Neural crest cell (in vitro differentiated cells): Measurements from ENCODE around the gene PRKG1. TPM values are rescaled to one million over a fixed set of nuclear protein-coding genes. Genes with fewer than 3 reads are reported as not detected.

Source experiments
- DNase-seq: peaks from one replicate; pipeline ENCODE4 v3.0.0; 2021; ENCODE audit warnings: low read depth, mixed read lengths, low spot score
- H3K27ac Mint-ChIP-seq: one replicate; pipeline ENCODE4 v1.8.0; 2021; ENCODE audit warnings: mild to moderate bottlenecking, mixed read lengths; ENCODE audit not compliant: unreplicated experiment
- H3K27me3 Mint-ChIP-seq: 2 replicates; pipeline ENCODE4 v1.8.0; 2021; ENCODE audit warnings: low read depth, mild to moderate bottlenecking, mixed read lengths
- H3K36me3 Mint-ChIP-seq: 2 replicates; pipeline ENCODE4 v1.8.0; 2021; ENCODE audit warnings: low read depth, mild to moderate bottlenecking, mixed read lengths
- H3K4me1 Mint-ChIP-seq: 2 replicates; pipeline ENCODE4 v1.8.0; 2021; ENCODE audit warnings: mixed read lengths
- H3K4me3 Mint-ChIP-seq: one replicate; pipeline ENCODE4 v1.8.0; 2021; ENCODE audit warnings: mild to moderate bottlenecking, mixed read lengths
- H3K9me3 Mint-ChIP-seq: 2 replicates; pipeline ENCODE4 v1.8.0; 2021; ENCODE audit warnings: mixed read lengths
- total RNA-seq: library from RNA; stranded (reverse); gene quantifications from 2 replicates; pipeline ENCODE4 v1.2.1, GENCODE V29; 2021
- TF ChIP-seq, protein P1 (sequence below): fragments of 200-600 bp; sonication (generic); conservative IDR thresholded peaks from 2 replicates; pipeline ENCODE4 v1.5.0; 2021; ENCODE audit warnings: antibody characterized with exemption, mild to moderate bottlenecking

Gene PRKG1
- total RNA-seq, 1 donor from 2014 or later: 4.4 TPM

DNA sequence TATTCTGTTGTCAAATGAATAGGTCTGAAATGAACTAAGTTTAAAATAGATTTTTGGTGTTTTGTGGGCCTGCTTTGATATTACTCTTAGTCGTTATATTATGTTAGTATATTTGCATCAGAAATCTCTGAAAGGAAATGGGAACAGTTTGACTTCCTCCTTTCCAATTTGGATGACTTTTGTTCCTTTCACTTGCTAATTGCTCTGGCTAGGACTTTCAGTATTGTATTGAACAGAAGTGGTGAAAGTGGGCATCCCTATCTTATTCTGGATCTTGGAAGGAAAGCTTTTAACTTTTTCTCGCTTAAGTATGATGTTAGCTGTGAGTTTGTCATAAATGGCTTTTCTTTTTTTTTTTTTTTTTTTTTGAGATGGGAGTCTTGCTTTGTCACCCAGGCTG is 966.2 kb downstream of the PRKG1 start:
- Mint-ChIP-seq H3K27ac (no peak overlapping the region), H3K4me1 (peaks cover 10% of the 10 kb centered on the region), H3K27me3 (peaks cover 18% of the 10 kb centered on the region), H3K36me3 (peaks cover 5% of the 10 kb centered on the region), H3K4me3 (no peak overlapping the region), H3K9me3 (no peaks in the 10 kb centered on the region)
- no peak for DNase-seq
- TF ChIP-seq, protein P1, sequence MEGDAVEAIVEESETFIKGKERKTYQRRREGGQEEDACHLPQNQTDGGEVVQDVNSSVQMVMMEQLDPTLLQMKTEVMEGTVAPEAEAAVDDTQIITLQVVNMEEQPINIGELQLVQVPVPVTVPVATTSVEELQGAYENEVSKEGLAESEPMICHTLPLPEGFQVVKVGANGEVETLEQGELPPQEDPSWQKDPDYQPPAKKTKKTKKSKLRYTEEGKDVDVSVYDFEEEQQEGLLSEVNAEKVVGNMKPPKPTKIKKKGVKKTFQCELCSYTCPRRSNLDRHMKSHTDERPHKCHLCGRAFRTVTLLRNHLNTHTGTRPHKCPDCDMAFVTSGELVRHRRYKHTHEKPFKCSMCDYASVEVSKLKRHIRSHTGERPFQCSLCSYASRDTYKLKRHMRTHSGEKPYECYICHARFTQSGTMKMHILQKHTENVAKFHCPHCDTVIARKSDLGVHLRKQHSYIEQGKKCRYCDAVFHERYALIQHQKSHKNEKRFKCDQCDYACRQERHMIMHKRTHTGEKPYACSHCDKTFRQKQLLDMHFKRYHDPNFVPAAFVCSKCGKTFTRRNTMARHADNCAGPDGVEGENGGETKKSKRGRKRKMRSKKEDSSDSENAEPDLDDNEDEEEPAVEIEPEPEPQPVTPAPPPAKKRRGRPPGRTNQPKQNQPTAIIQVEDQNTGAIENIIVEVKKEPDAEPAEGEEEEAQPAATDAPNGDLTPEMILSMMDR: no peak

DNA sequence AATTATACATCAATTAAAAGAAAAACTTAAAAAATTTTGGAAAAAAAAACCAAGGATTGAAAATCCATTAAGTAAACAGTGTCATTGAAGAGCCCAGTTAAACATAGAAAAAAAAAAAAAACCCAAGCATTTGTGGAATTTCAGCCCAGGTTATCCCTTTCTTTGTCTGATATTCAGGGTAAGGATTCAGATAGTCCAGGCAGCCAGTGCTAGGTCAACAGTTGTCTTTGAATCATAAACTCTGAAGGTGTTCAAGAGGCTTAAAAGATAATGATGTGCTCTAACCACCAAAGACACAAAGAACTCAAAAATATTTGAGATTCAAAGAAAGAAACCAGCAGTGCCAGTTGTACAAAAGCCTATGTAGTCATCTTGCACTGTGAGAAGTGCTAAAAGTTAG is 969.5 kb downstream of the PRKG1 start:
- TF ChIP-seq, protein P1: no peak
- Mint-ChIP-seq H3K9me3 (no peaks in the 10 kb centered on the region), H3K4me1 (peaks cover 10% of the 10 kb centered on the region), H3K27ac (no peak overlapping the region), H3K36me3 (peaks cover 4% of the 10 kb centered on the region), H3K27me3 (no peaks in the 10 kb centered on the region), H3K4me3 (no peak overlapping the region)
- no peak for DNase-seq

DNA sequence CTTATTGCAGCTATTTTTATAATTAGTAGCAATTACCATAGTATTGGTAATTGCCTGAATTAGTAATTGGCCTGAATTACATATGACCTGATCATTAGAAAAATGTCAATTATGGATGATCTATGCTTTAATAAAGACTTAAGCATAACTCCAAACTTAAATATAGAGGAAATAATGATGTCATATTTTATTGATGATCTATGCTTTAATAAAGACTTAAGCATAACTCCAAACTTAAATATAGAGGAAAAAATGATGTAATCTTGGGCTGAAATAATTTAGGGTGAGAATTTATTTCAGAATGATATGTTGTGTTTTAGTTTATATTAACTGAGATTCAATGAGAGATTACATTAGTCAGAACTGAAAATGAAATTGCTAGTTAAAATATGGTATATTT is 973.8 kb downstream of the PRKG1 start:
- no peaks in the 10 kb centered on the region for H3K27me3 Mint-ChIP-seq
- TF ChIP-seq, protein P1: no peak
- no peaks in the 10 kb centered on the region for H3K9me3 Mint-ChIP-seq
- no peaks in the 10 kb centered on the region for H3K4me1 Mint-ChIP-seq
- no peaks in the 10 kb centered on the region for H3K36me3 Mint-ChIP-seq
- DNase-seq: no peak
- H3K4me3 Mint-ChIP-seq: no peak overlapping the region
- no peak overlapping the region for H3K27ac Mint-ChIP-seq

DNA sequence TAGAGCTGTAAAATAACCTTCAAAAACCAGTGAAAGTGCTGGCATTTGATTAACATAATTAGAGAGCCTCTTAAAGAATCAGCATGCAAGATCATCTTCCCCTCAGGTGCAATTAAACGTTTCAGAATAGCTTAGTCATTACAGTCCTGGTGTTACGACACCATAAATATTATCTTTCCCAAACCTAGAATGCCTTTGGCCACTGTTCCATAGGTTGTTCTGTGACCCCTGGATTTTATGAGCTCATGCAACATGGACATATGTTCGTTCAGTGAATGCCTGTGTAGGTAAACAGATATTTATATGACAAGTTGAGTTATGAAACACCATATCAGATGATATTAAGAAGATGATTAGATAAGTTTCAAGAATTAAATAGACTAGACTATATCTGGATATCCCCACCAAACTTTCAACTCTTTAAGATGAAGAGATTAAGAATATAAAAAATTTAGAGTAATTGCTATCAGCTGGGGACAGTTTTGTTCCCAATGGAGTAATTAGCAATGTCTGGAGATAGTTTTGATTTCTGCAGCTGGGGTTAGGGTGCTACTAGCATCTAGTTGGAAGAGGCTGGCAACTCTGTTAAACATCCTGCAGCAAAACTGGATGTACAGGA is 976.3 kb downstream of the PRKG1 start:
- Mint-ChIP-seq H3K9me3 (no peaks in the 10 kb centered on the region), H3K27me3 (no peaks in the 10 kb centered on the region), H3K36me3 (no peaks in the 10 kb centered on the region), H3K4me1 (no peaks in the 10 kb centered on the region), H3K27ac (no peak overlapping the region), H3K4me3 (no peak overlapping the region)
- no peak for DNase-seq
- TF ChIP-seq, protein P1: no peak

DNA sequence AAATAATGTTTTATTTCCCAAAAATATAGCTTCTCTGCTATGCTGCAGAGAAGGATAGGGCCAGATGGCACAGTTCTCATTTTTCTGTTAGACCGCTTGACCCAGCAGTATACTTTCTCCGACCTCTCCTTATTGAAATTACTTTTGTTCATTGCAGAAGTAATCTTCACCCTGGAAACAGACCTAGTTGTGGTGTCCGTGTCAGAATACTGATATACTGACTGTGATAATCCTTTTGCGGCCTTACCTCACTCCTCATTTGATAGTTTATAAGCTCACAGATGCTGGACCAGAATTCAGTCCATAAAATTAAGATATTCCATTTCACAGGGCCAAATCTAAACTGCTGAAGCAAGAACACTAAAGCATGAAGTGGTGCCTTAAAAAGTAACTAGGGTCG is 979.2 kb downstream of the PRKG1 start:
- no peaks in the 10 kb centered on the region for H3K4me1 Mint-ChIP-seq
- DNase-seq: no peak
- no peaks in the 10 kb centered on the region for H3K36me3 Mint-ChIP-seq
- no peaks in the 10 kb centered on the region for H3K9me3 Mint-ChIP-seq
- H3K4me3 Mint-ChIP-seq: no peak overlapping the region
- TF ChIP-seq, protein P1: no peak
- no peaks in the 10 kb centered on the region for H3K27me3 Mint-ChIP-seq
- H3K27ac Mint-ChIP-seq: no peak overlapping the region
